HEK293 (cell line): ENCODE measurements around the gene B4GALT3.

Experiments
- ATF2 ChIP-seq: fragments of 450-650 bp; formaldehyde crosslinking; IDR thresholded peaks from 2 replicates; pipeline ENCODE4 v1.5.1; 2016; ENCODE audit warnings: missing biosample characterization, missing genetic modification characterization, low read depth
- BCL11A ChIP-seq: fragments of 450-650 bp; formaldehyde crosslinking; IDR thresholded peaks from 2 replicates; pipeline ENCODE4 v1.5.1; 2016; ENCODE audit warnings: low read depth, missing biosample characterization, missing genetic modification characterization
- OVOL3 ChIP-seq: fragments of 450-650 bp; formaldehyde crosslinking; IDR thresholded peaks from 2 replicates; pipeline ENCODE4 v1.5.1; 2016; ENCODE audit warnings: missing biosample characterization, missing genetic modification characterization
- TSHZ1 ChIP-seq: fragments of 450-650 bp; formaldehyde crosslinking; IDR thresholded peaks from 2 replicates; pipeline ENCODE4 v1.5.1; 2016; ENCODE audit warnings: missing biosample characterization, missing genetic modification characterization, borderline replicate concordance
- ZBTB10 ChIP-seq: fragments of 450-650 bp; formaldehyde crosslinking; IDR thresholded peaks from 2 replicates; pipeline ENCODE4 v1.5.1; 2016; ENCODE audit warnings: missing biosample characterization, missing genetic modification characterization
- ZBTB20 ChIP-seq: fragments of 450-650 bp; formaldehyde crosslinking; IDR thresholded peaks from 2 replicates; pipeline ENCODE4 v1.5.1; 2016; ENCODE audit warnings: missing biosample characterization, missing genetic modification characterization
- ZNF121 ChIP-seq: fragments of 450-650 bp; formaldehyde crosslinking; IDR thresholded peaks from 2 replicates; pipeline ENCODE4 v1.5.1; 2016; ENCODE audit warnings: missing biosample characterization, missing genetic modification characterization
- ZNF146 ChIP-seq: fragments of 450-650 bp; formaldehyde crosslinking; IDR thresholded peaks from 2 replicates; pipeline ENCODE4 v1.5.1; 2016; ENCODE audit warnings: missing biosample characterization, missing genetic modification characterization
- ZNF311 ChIP-seq: fragments of 450-650 bp; formaldehyde crosslinking; IDR thresholded peaks from 2 replicates; pipeline ENCODE4 v1.5.1; 2017; ENCODE audit warnings: missing biosample characterization, missing genetic modification characterization, borderline replicate concordance
- ZNF473 ChIP-seq: fragments of 450-650 bp; formaldehyde crosslinking; IDR thresholded peaks from 2 replicates; pipeline ENCODE4 v1.5.1; 2017; ENCODE audit warnings: missing biosample characterization, missing genetic modification characterization
- TF ChIP-seq, protein P1 (sequence below): fragments of 450-650 bp; formaldehyde crosslinking; IDR thresholded peaks from 2 replicates; pipeline ENCODE4 v1.5.1; 2016; ENCODE audit warnings: missing biosample characterization, missing genetic modification characterization

- TF ChIP-seq, protein P1, sequence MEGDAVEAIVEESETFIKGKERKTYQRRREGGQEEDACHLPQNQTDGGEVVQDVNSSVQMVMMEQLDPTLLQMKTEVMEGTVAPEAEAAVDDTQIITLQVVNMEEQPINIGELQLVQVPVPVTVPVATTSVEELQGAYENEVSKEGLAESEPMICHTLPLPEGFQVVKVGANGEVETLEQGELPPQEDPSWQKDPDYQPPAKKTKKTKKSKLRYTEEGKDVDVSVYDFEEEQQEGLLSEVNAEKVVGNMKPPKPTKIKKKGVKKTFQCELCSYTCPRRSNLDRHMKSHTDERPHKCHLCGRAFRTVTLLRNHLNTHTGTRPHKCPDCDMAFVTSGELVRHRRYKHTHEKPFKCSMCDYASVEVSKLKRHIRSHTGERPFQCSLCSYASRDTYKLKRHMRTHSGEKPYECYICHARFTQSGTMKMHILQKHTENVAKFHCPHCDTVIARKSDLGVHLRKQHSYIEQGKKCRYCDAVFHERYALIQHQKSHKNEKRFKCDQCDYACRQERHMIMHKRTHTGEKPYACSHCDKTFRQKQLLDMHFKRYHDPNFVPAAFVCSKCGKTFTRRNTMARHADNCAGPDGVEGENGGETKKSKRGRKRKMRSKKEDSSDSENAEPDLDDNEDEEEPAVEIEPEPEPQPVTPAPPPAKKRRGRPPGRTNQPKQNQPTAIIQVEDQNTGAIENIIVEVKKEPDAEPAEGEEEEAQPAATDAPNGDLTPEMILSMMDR (tag by site-specific recombination): no peak
- TF ChIP-seq ZNF146 (no peak), TSHZ1 (tag by site-specific recombination) (no peak), ZNF473 (tag by site-specific recombination) (no peak), ATF2 (tag by site-specific recombination) (no peak), ZNF121 (tag by site-specific recombination) (no peak), ZBTB10 (tag by site-specific recombination) (no peak), ZNF311 (tag by site-specific recombination) (no peak), BCL11A (tag by site-specific recombination) (no peak), ZBTB20 (tag by site-specific recombination) (no peak), OVOL3 (tag by site-specific recombination) (no peak)
Observed at GRCh38 chr1:161216945-161217712, 39.8 kb upstream of the B4GALT3 start.
